K562 (cell line): ENCODE results near the gene GAB1.

ENCODE experiments used
- ARNT ChIP-seq, 2 experiments: fragments of 450-650 bp; IDR thresholded peaks; 2 replicates each; pipeline ENCODE4 v1.6.1; 2016; ENCODE audit warnings: mild to moderate bottlenecking in 1 of 2
- MXI1 ChIP-seq: IDR thresholded peaks from 2 replicates; pipeline ENCODE4 v1.6.1; 2011; ENCODE audit warnings: low read depth, mild to moderate bottlenecking, improper control_type of control experiment, low read length
- NKRF ChIP-seq: fragments of 450-650 bp; IDR thresholded peaks from 2 replicates; pipeline ENCODE4 v1.6.1; 2016; ENCODE audit warnings: borderline replicate concordance
- POLR2AphosphoS5 ChIP-seq: IDR thresholded peaks from 2 replicates; pipeline ENCODE4 v1.6.1; 2011; ENCODE audit warnings: mild to moderate bottlenecking, low read depth, low read length, moderate library complexity; ENCODE audit not compliant: control insufficient read depth, insufficient read depth

GRCh38 chr4:143311924-143312323 lies 24.8 kb upstream of the GAB1 start:
- no peak for TF ChIP-seq MXI1
- TF ChIP-seq POLR2AphosphoS5: no peak
- TF ChIP-seq NKRF: no peak
- no peak for TF ChIP-seq ARNT (IDR thresholded peaks at IDR 0.05)
